IgD-negative memory B cell (primary cell): ENCODE results near the gene FBXO17. TPM values are rescaled to one million over a fixed set of nuclear protein-coding genes. Genes with fewer than 3 reads are reported as not detected.
"Not testable (repeated sequence)": the region's sequence is repeated elsewhere in the genome, so short reads cannot be mapped to it uniquely, and the experiment has no call there.

Experiments
- H3K27ac Mint-ChIP-seq, 3 donors: one replicate each; pipeline ENCODE4 v1.8.0; 2020 to 2022; ENCODE audit warnings: mild to moderate bottlenecking in 3 of 3, mixed read lengths in 3 of 3, moderate library complexity in 1 of 3
- H3K27me3 Mint-ChIP-seq: one replicate; pipeline ENCODE4 v1.8.0; 2021; ENCODE audit warnings: mixed read lengths
- H3K36me3 Mint-ChIP-seq: one replicate; pipeline ENCODE4 v1.8.0; 2020; ENCODE audit warnings: mild to moderate bottlenecking, mixed read lengths
- H3K4me1 Mint-ChIP-seq, 3 donors: one replicate each; pipeline ENCODE4 v1.8.0; 2020 to 2022; ENCODE audit warnings: mixed read lengths in 3 of 3, mild to moderate bottlenecking in 1 of 3
- H3K4me3 Mint-ChIP-seq, 4 donors: one replicate each; pipeline ENCODE4 v1.8.0; 2020 to 2022; ENCODE audit warnings: mild to moderate bottlenecking in 4 of 4, mixed read lengths in 4 of 4, moderate library complexity in 3 of 4
- H3K9me3 Mint-ChIP-seq, 3 donors: one replicate each; pipeline ENCODE4 v1.8.0; 2020 to 2021; ENCODE audit warnings: mixed read lengths in 3 of 3, mild to moderate bottlenecking in 1 of 3
- polyA plus RNA-seq: library from polyadenylated mRNA; unstranded; fragments of 300-500 nt; fragmentation: Illumina TruSeq; gene quantifications from one replicate; pipeline ENCODE4 v1.2.3, GENCODE V29; 2021

Gene FBXO17
- polyA plus RNA-seq, 1 donor from 2014 or later: not detected

- Mint-ChIP-seq H3K27ac (no peak overlapping the region), H3K4me3 (no peak overlapping the region), H3K36me3 (peaks cover 2% of the 10 kb centered on the region), H3K4me1 (peaks cover 4 to 8% (median 6%) of the 10 kb centered on the region in 3 donors), H3K27me3 (peaks cover 11% of the 10 kb centered on the region), H3K9me3 (no peaks in the 10 kb centered on the region)
These were observed 4.6 kb downstream of the FBXO17 start for GRCh38 chr19:38970664-38971532.

DNA sequence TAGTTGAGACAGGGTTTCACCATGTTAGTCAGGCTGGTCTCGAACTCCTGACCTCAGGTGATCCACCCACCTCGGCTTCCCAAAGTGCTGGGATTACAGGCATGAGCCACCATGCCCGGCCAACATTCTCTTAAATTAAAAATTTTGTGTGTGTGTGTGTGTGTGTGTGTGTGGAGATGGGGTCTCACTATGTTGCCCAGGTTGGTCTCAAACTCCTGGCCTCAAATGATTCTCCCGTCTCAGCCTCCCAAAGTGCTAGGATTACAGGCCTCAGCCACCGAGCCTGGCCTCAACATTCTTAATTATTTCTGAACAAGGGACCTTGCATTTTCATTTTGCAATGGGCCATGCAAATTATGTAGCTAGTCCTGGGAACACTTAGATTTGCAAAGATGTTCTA is 9.4 kb downstream of the FBXO17 start:
- H3K36me3 Mint-ChIP-seq, H3K27ac Mint-ChIP-seq, H3K9me3 Mint-ChIP-seq, H3K4me1 Mint-ChIP-seq, H3K4me3 Mint-ChIP-seq: not testable (repeated sequence)
- H3K27me3 Mint-ChIP-seq: peaks cover 10% of the 10 kb centered on the region

- Mint-ChIP-seq H3K4me3 (no peak overlapping the region), H3K9me3 (no peaks in the 10 kb centered on the region), H3K36me3 (no peaks in the 10 kb centered on the region), H3K27me3 (peaks cover 10% of the 10 kb centered on the region), H3K4me1 (peaks cover 0 to 4% (median 4%) of the 10 kb centered on the region in 3 donors), H3K27ac (no peak overlapping the region)
These were observed 10.8 kb downstream of the FBXO17 start for GRCh38 chr19:38964738-38965137.

- H3K27ac Mint-ChIP-seq: no peak overlapping the region
- no peaks in the 10 kb centered on the region for H3K9me3 Mint-ChIP-seq
These were observed 15.9 kb downstream of the FBXO17 start for GRCh38 chr19:38959618-38960017.

DNA sequence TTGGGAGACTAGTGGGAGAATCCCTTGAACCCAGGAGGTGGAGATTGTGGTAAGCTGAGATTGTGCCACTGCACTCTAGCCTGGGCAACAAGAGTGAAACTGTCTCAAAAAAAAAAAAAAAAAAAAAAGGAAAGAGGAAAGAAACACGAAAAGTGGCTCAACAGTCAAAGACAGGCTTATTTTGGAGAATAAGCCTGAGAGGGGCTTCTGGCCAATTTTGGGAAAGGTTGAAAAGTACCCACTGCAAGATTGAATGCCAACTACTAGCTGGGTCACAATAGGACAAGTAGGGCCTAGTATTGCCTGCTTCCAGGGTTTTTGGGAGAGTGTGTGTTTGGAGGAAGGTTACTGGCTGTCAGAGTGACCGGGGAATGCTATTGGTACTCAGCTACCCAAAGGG is 17.2 kb downstream of the FBXO17 start:
- Mint-ChIP-seq H3K27ac (no peak overlapping the region), H3K36me3 (no peaks in the 10 kb centered on the region), H3K27me3 (peaks cover 10% of the 10 kb centered on the region), H3K4me1 (peaks cover 0 to 4% (median 4%) of the 10 kb centered on the region in 3 donors), H3K9me3 (no peaks in the 10 kb centered on the region), H3K4me3 (no peak overlapping the region)

More at GRCh38 chr19:38959618-38960017, 15.9 kb downstream of the FBXO17 start:
- H3K4me1 Mint-ChIP-seq: peaks cover 0 to 4% (median 4%) of the 10 kb centered on the region in 3 donors
- H3K36me3 Mint-ChIP-seq: no peaks in the 10 kb centered on the region
- H3K4me3 Mint-ChIP-seq: peak overlapping the region in 1 of 4 donors; percentile 17
- H3K27me3 Mint-ChIP-seq: peaks cover 6% of the 10 kb centered on the region

- Mint-ChIP-seq H3K9me3 (no peaks in the 10 kb centered on the region), H3K27me3 (peaks cover 13% of the 10 kb centered on the region), H3K4me1 (peaks cover 0 to 4% (median 3%) of the 10 kb centered on the region in 3 donors), H3K4me3 (no peak overlapping the region), H3K36me3 (no peaks in the 10 kb centered on the region), H3K27ac (no peak overlapping the region)
These were observed 19.3 kb downstream of the FBXO17 start for GRCh38 chr19:38956264-38956663.

GRCh38 chr19:38953677-38954076 is 21.9 kb downstream of the FBXO17 start:
- peaks cover 0 to 4% (median 0%) of the 10 kb centered on the region in 3 donors for H3K9me3 Mint-ChIP-seq
- peaks cover 23% of the 10 kb centered on the region for H3K27me3 Mint-ChIP-seq
- peaks cover 4 to 10% (median 9%) of the 10 kb centered on the region in 3 donors for H3K4me1 Mint-ChIP-seq
- H3K4me3 Mint-ChIP-seq: no peak overlapping the region
- no peak overlapping the region for H3K27ac Mint-ChIP-seq
- H3K36me3 Mint-ChIP-seq: no peaks in the 10 kb centered on the region

GRCh38 chr19:38952395-38953165 is 23.0 kb downstream of the FBXO17 start:
- H3K4me1 Mint-ChIP-seq: peaks cover 4 to 10% (median 9%) of the 10 kb centered on the region in 3 donors
- no peaks in the 10 kb centered on the region for H3K36me3 Mint-ChIP-seq
- H3K27ac Mint-ChIP-seq: no peak overlapping the region
- H3K9me3 Mint-ChIP-seq: peaks cover 0 to 4% (median 0%) of the 10 kb centered on the region in 3 donors
- peaks cover 25% of the 10 kb centered on the region for H3K27me3 Mint-ChIP-seq
- no peak overlapping the region for H3K4me3 Mint-ChIP-seq

- no peak overlapping the region for H3K27ac Mint-ChIP-seq
- H3K27me3 Mint-ChIP-seq: peaks cover 28% of the 10 kb centered on the region
- H3K9me3 Mint-ChIP-seq: peaks cover 0 to 4% (median 0%) of the 10 kb centered on the region in 3 donors
- no peaks in the 10 kb centered on the region for H3K36me3 Mint-ChIP-seq
- no peak overlapping the region for H3K4me3 Mint-ChIP-seq
- peaks cover 4 to 10% (median 9%) of the 10 kb centered on the region in 3 donors for H3K4me1 Mint-ChIP-seq
These were observed 24.4 kb downstream of the FBXO17 start for GRCh38 chr19:38951187-38951586.

DNA sequence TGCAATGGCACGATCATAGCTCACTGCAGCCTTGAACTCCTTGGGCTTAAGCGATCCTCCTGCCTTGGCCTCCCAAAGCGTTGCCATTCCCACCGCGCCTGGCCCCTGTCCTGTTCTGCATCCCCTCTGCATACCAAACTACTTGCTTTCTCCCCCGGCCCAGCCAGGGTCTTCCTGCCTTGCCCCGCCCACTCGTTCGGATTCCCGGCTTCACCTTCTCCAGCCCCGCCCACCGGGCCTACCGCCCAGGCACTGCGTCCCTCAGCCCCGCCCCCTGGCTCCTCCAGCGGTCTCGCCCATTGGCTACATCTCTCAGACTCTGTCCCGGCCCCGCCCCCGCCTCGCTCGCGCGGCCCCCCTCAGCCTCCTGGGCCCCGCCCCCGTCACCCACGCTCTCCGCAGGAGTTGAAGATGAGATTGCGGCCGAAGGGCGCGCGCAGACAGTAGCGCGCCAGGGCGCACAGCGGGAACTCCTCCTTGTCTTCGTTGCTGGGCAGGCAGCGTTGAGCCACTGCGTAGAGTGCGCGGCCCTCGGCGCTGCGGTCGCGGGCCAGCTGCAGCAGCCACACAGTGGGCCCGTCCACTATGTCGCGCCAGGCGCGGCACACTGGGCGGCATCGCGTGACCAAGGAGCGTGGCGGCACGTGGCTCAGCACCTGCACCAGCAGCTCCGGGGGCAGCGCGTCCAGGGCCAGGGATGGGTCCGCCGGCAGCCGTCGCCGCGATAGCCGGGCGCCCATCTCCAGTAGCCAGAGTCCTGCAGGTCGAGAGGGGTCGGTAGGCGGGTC is 25.8 kb downstream of the FBXO17 start:
- Mint-ChIP-seq H3K27me3 (peaks cover 28% of the 10 kb centered on the region), H3K4me3 (peak overlapping the region in 3 of 4 donors; percentile 54 to 83 (median 63)), H3K4me1 (peaks cover 4 to 10% (median 9%) of the 10 kb centered on the region in 3 donors), H3K36me3 (no peaks in the 10 kb centered on the region), H3K9me3 (peaks cover 0 to 4% (median 0%) of the 10 kb centered on the region in 3 donors), H3K27ac (no peak overlapping the region)

- no peak overlapping the region for H3K27ac Mint-ChIP-seq
- H3K27me3 Mint-ChIP-seq: peaks cover 17% of the 10 kb centered on the region
- peaks cover 0 to 6% (median 0%) of the 10 kb centered on the region in 3 donors for H3K9me3 Mint-ChIP-seq
- H3K36me3 Mint-ChIP-seq: no peaks in the 10 kb centered on the region
- no peak overlapping the region for H3K4me3 Mint-ChIP-seq
- peaks cover 4 to 7% (median 5%) of the 10 kb centered on the region in 3 donors for H3K4me1 Mint-ChIP-seq
These were observed 29.1 kb downstream of the FBXO17 start for GRCh38 chr19:38946229-38947010.

GRCh38 chr19:38945562-38946228 is 29.8 kb downstream of the FBXO17 start:
- H3K9me3 Mint-ChIP-seq: peaks cover 0 to 6% (median 0%) of the 10 kb centered on the region in 3 donors
- no peak overlapping the region for H3K4me3 Mint-ChIP-seq
- peaks cover 4 to 7% (median 5%) of the 10 kb centered on the region in 3 donors for H3K4me1 Mint-ChIP-seq
- peaks cover 17% of the 10 kb centered on the region for H3K27me3 Mint-ChIP-seq
- no peaks in the 10 kb centered on the region for H3K36me3 Mint-ChIP-seq
- H3K27ac Mint-ChIP-seq: no peak overlapping the region

DNA sequence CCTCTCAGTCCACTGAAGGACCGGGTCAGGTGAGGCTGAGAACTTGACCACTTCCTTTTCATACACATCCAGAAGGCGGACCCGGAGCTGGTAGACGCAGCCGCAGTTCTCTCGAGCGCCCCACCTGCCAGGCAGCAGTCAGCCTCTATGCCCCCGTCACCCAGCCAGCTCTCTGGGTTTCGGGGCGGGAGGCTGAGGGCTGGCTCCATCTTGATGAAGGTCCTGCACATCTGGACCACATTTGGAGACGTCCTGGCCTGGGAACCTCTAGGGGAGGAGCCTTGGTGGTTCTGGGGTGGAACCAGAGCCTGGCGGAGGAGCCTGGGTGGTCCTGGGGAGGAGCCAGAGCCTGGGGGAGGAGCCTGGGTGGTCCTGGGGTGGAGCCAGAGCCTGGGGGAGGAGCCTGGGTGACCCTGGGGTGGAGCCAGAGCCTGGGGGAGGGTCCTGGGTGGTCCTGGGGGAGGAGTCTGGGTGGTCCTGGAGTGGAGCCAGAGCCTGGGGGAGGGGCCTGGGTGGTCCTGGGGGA is 30.5 kb downstream of the FBXO17 start:
- Mint-ChIP-seq H3K27ac (no peak overlapping the region), H3K4me1 (peaks cover 0 to 4% (median 2%) of the 10 kb centered on the region in 3 donors), H3K27me3 (peaks cover 13% of the 10 kb centered on the region), H3K9me3 (peaks cover 0 to 4% (median 0%) of the 10 kb centered on the region in 3 donors), H3K36me3 (no peaks in the 10 kb centered on the region), H3K4me3 (no peak overlapping the region)
